Esophagus squamous epithelium (tissue), 5 donors: Measurements from ENCODE around the gene SPG21. TPM values are rescaled to one million over a fixed set of nuclear protein-coding genes. Genes with fewer than 3 reads are reported as not detected.

Source experiments
- DNase-seq: peaks from one replicate; lab custom pipeline; 2025; lab: John Stamatoyannopoulos, UW
- H3K27ac ChIP-seq, 4 donors: fragments of 200-600 bp; sonication (generic); one replicate each; pipeline ENCODE4 v1.5.1; 2016 to 2019; ENCODE audit warnings: mild to moderate bottlenecking in 1 of 4
- H3K27me3 ChIP-seq, 4 donors: fragments of 200-600 bp; sonication (generic); 1 replicate in 3 of 4; 2 replicates in 1 of 4; pipeline versions ENCODE4 v1.5.1 to v1.6.0; 2017 to 2021; ENCODE audit warnings: antibody characterized with exemption in 1 of 4
- H3K36me3 ChIP-seq, 3 donors: fragments of 200-600 bp; sonication (generic); one replicate each; pipeline ENCODE4 v1.5.1; 2016 to 2019
- H3K4me1 ChIP-seq, 3 donors: fragments of 200-600 bp; sonication (generic); one replicate each; pipeline ENCODE4 v1.5.1; 2017 to 2019
- H3K4me3 ChIP-seq, 4 donors: fragments of 200-600 bp; sonication (generic); 1 replicate in 3 of 4; 2 replicates in 1 of 4; pipeline ENCODE4 v1.5.1; 2016 to 2019; ENCODE audit warnings: mild to moderate bottlenecking in 2 of 4, moderate library complexity in 1 of 4
- H3K9me3 ChIP-seq, 3 donors: fragments of 200-600 bp; sonication (generic); one replicate each; pipeline ENCODE4 v1.5.1; 2016 to 2019
- POLR2A ChIP-seq, 4 donors: fragments of 450-650 bp; IDR thresholded peaks; one replicate each; pipeline ENCODE4 v1.6.1; 2017; ENCODE audit warnings: antibody characterized with exemption in 4 of 4, mild to moderate bottlenecking in 4 of 4, moderate library complexity in 3 of 4
- WGBS, 2 donors: methylation state at CpG; one replicate each; pipeline ENCODE4 v1.1.5; 2018; 5-methylcytosine and 5-hydroxymethylcytosine counted together
- intact Hi-C: fragments of 100-400 bp; cut with DNase I; formaldehyde crosslinking; loops from one replicate; pipeline ENCODE4 v1.15.0; 2022
- total RNA-seq, 4 donors: library from RNA; depleted of rRNA; stranded (reverse); fragments of >200 nt; gene quantifications; one replicate each; pipeline ENCODE4 v1.1.0, GENCODE V29; 2016
- TF ChIP-seq, protein P1 (sequence below), 6 experiments: fragments of 450-650 bp in 4 of 6; fragments of 200-600 bp in 2 of 6; sonication (generic) in 2 of 6; IDR thresholded peaks; one replicate each; pipeline ENCODE4 v1.5.1; 2016 to 2019; ENCODE audit warnings: antibody characterized with exemption in 6 of 6, mild to moderate bottlenecking in 4 of 6, moderate library complexity in 4 of 6
- donor health status: DM: yes; HTN: yes; CAD: no.

The SPG21 gene
- total RNA-seq, 4 donors from 2014 or later, result 41.3 to 67.3 (median 59.6) TPM

DNA sequence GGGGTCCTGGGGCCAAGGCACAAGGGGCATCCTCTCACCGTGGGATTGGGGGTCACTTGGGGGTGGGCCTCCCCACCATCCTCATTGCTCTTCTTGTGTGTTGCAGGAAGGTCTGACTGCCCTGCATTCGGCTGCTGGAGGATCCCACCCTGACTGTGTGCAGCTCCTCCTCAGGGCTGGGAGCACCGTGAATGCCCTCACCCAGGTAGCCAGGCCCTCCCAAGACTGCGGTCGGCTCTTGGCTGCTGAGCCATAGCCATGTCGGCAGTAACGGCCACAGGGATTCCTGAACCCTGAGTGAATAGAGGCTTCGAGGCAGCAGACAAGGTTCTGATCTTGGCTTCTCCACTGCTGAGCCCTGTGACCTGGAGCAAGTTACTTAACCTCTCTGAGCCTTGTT, 58.3 kb downstream of the SPG21 start:
- H3K9me3 ChIP-seq, result no peaks in the 10 kb centered on the region
- no peak overlapping the region for H3K4me3 ChIP-seq
- DNase-seq, result no peak
- peaks cover 0 to 32% (median 0%) of the 10 kb centered on the region in 3 donors for H3K36me3 ChIP-seq
- peaks cover 0 to 11% (median 0%) of the 10 kb centered on the region in 3 donors for H3K4me1 ChIP-seq
- TF ChIP-seq, protein P1, sequence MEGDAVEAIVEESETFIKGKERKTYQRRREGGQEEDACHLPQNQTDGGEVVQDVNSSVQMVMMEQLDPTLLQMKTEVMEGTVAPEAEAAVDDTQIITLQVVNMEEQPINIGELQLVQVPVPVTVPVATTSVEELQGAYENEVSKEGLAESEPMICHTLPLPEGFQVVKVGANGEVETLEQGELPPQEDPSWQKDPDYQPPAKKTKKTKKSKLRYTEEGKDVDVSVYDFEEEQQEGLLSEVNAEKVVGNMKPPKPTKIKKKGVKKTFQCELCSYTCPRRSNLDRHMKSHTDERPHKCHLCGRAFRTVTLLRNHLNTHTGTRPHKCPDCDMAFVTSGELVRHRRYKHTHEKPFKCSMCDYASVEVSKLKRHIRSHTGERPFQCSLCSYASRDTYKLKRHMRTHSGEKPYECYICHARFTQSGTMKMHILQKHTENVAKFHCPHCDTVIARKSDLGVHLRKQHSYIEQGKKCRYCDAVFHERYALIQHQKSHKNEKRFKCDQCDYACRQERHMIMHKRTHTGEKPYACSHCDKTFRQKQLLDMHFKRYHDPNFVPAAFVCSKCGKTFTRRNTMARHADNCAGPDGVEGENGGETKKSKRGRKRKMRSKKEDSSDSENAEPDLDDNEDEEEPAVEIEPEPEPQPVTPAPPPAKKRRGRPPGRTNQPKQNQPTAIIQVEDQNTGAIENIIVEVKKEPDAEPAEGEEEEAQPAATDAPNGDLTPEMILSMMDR (IDR thresholded peaks at IDR 0.05), result no peak
- TF ChIP-seq POLR2A (IDR thresholded peaks at IDR 0.05), result no peak
- WGBS, 2 donors, result 87 to 100% methylated on average over 1 to 6 of the region's 8 CpGs
- H3K27ac ChIP-seq, result no peak overlapping the region
- intact Hi-C loops, result no loop called here
- H3K27me3 ChIP-seq, result no peaks in the 10 kb centered on the region

DNA sequence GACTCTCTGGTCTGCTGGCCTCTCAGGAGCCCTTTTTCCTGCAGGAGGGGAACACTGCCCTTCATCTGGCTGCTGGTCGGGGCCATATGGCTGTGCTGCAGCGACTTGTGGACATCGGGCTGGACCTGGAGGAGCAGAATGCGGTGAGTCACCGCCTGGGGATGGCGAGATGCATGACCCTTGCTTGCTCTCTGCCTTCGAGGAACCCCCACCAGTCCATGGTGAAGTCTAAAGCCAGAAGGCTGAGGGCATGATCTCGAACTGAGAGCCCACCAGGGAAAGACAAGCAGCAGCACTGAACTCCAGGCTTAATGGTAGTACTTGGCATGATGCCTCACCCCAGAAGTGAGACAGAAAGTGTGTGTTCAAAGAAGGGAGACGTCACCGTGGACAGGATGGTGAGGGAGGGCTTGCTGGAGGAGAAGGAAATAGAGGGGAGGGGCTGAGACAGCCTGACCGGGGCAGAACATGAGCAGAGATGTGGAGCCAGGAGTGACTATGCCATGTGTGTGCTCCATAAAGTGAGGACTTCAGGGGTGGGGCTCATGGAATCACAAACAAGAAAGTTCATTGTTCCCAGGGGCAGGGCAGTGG, 58.8 kb downstream of the SPG21 start:
- intact Hi-C loops, result no loop called here
- no peak for TF ChIP-seq POLR2A (IDR thresholded peaks at IDR 0.05)
- TF ChIP-seq, protein P1 (IDR thresholded peaks at IDR 0.05), result no peak
- Histone ChIP-seq H3K27me3 (no peaks in the 10 kb centered on the region), H3K36me3 (peaks cover 0 to 27% (median 0%) of the 10 kb centered on the region in 3 donors), H3K4me3 (no peak overlapping the region), H3K9me3 (no peaks in the 10 kb centered on the region), H3K4me1 (peaks cover 0 to 11% (median 0%) of the 10 kb centered on the region in 3 donors), H3K27ac (no peak overlapping the region)
- no peak for DNase-seq
- whole genome bisulfite sequencing, 2 donors, result 68 to 75% methylated on average over 4 to 9 of the region's 11 CpGs

DNA sequence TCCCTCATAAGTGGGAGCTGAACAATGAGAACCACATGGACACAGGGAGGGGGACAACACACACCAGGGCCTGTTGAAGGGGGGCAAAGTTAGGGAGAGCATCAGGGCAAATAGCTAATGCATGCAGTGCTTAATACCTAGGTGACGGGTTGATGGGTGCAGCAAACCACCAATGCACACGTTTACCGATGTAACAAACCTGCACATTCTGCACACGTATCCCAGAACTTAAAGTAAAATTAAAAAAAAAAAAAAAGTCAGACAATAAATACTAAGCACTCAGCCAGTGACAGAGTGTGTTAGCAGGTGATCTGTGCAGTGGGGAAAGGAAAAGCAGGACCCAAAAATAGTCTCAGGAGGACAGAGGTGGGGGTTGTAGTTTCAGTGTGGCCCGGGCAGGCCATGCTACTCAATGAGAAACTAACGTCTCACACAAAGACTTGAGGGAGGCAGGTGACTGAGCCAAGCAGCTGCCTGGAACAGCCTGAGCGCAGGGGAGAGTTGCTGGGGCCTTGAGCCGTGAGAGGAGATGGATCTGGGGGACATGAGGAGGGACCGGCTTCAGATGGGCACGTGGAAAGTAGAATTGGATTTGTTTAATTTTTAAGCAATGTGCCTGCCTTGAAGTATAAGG, 59.6 kb downstream of the SPG21 start:
- TF ChIP-seq POLR2A (IDR thresholded peaks at IDR 0.05), result no peak
- TF ChIP-seq, protein P1 (IDR thresholded peaks at IDR 0.05), result no peak
- whole genome bisulfite sequencing, 2 donors, result 82 to 86% methylated on average over 10 of the region's 10 CpGs
- Histone ChIP-seq H3K9me3 (no peaks in the 10 kb centered on the region), H3K4me1 (peaks cover 0 to 11% (median 0%) of the 10 kb centered on the region in 3 donors), H3K4me3 (no peak overlapping the region), H3K27ac (no peak overlapping the region), H3K27me3 (no peaks in the 10 kb centered on the region), H3K36me3 (peaks cover 0 to 26% (median 0%) of the 10 kb centered on the region in 3 donors)
- intact Hi-C loops, result no loop called here
- no peak for DNase-seq

DNA sequence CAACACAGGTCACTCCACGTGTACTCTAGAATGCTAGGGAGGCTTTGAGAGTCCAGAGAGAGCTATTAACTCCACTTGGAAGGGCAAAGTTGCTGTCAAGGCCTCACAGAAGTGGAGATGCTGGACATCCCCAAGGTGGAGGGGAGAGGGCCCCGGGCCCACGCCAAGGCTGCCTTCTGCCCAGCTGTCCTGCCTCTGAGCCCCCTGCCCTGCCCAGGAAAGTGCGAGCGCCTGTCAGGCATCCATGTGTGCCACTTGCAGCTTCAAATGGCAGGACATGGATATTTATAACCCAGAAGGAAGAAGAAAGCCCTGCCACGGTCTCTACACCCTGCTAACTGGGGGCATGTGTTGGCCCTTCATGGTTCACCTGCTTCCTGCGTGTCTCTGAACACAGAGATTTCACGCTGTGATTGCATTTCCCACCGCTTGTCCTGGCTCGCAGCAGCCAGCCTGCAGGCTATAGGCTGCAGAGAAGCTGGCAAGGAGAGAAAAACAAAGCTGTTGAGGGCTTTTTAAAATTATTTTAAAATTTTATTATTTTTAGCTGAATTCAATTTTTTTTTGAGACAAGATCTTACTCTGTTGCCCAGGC, 61.0 kb downstream of the SPG21 start:
- intact Hi-C loops, result no loop called here
- H3K9me3 ChIP-seq, result no peaks in the 10 kb centered on the region
- WGBS, 2 donors, result 58 to 66% methylated on average over 9 to 10 of the region's 10 CpGs
- DNase-seq, result no peak
- no peaks in the 10 kb centered on the region for H3K27me3 ChIP-seq
- no peak overlapping the region for H3K4me3 ChIP-seq
- H3K36me3 ChIP-seq, result peaks cover 0 to 15% (median 0%) of the 10 kb centered on the region in 3 donors
- H3K27ac ChIP-seq, result no peak overlapping the region
- TF ChIP-seq, protein P1 (IDR thresholded peaks at IDR 0.05), result no peak
- no peak for TF ChIP-seq POLR2A (IDR thresholded peaks at IDR 0.05)
- H3K4me1 ChIP-seq, result peaks cover 0 to 11% (median 0%) of the 10 kb centered on the region in 3 donors

DNA sequence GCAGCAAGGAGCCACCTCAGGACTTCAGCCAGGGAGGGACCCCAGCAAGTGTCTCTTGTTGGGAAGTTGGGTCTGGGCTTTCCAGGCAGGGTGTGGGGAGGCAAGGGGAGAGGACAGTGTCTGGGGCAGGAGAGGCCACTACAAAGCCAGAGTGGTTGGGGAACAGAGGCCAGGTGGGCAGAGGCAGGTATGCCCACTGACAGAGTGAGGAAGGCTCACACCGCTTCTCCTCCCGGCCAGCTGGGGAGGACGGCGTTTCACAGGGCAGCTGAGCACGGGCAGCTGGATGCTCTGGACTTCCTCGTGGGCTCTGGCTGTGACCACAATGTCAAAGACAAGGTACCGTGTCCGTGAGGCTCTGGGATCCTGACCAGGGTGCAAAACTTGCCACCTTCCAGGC, 63.1 kb downstream of the SPG21 start:
- intact Hi-C loops, result no loop called here
- no peaks in the 10 kb centered on the region for H3K27me3 ChIP-seq
- no peak for DNase-seq
- TF ChIP-seq POLR2A (IDR thresholded peaks at IDR 0.05), result no peak
- TF ChIP-seq, protein P1 (IDR thresholded peaks at IDR 0.05), result no peak
- no peak overlapping the region for H3K4me3 ChIP-seq
- no peaks in the 10 kb centered on the region for H3K9me3 ChIP-seq
- H3K36me3 ChIP-seq, result peaks cover 0 to 4% (median 0%) of the 10 kb centered on the region in 3 donors
- H3K27ac ChIP-seq, result no peak overlapping the region
- H3K4me1 ChIP-seq, result peaks cover 0 to 22% (median 3%) of the 10 kb centered on the region in 3 donors
- WGBS, 2 donors, result 92 to 93% methylated on average over 6 to 8 of the region's 8 CpGs
